ENCODE data around the gene GPR84. TPM values are rescaled to one million over a fixed set of nuclear protein-coding genes. Genes with fewer than 3 reads are reported as not detected.

The GPR84 gene
- total and polyA plus RNA-seq, 2 donors (not counting 1 experiment from before 2014, with no cell fraction given), result 0.16 TPM; not detected in 1

GRCh38 chr12:54394986-54395385, 30.7 kb upstream of the GPR84 start:
- H3K4me1 ChIP-seq (ENCODE audit: control insufficient read depth in 2 of 2, insufficient read depth in 2 of 2, low read length in 2 of 2), result peaks cover 23 to 33% of the 10 kb centered on the region in 2 donors
- H3K27me3 ChIP-seq (replicated peaks in 1 of 4; ENCODE audit: control extremely low read depth in 1 of 4, control insufficient read depth in 3 of 4, insufficient read depth in 4 of 4, low read length in 3 of 4), result no peaks in the 10 kb centered on the region
- no peak overlapping the region for H3K27ac ChIP-seq (ENCODE audit: low read length in 2 of 2)
- H3K9ac ChIP-seq (ENCODE audit: low read length), result no peak overlapping the region
- ATAC-seq (ENCODE audit: low read depth), result no peak
- no peak overlapping the region for H3K4me3 ChIP-seq (ENCODE audit: control extremely low read depth in 1 of 5, extremely low read depth in 1 of 5, insufficient read depth in 1 of 5, low read depth in 2 of 5, low read length in 4 of 5)
- H3K36me3 ChIP-seq (replicated peaks in 1 of 2; ENCODE audit: control extremely low read depth in 1 of 2, control insufficient read depth in 1 of 2, extremely low read depth in 1 of 2, insufficient read depth in 2 of 2, low read length in 1 of 2), result no peaks in the 10 kb centered on the region
- H3K9me3 Mint-ChIP-seq (ENCODE audit: insufficient read depth), result no peaks in the 10 kb centered on the region
- no peaks in the 10 kb centered on the region for H4K20me1 ChIP-seq (ENCODE audit: control insufficient read depth, insufficient read depth, low read length, poor library complexity, severe bottlenecking)
- intact Hi-C loops (cut with micrococcal nuclease), result loop anchor here (1.0 to 5.0 kb wide), 2 partner anchors 102 to 144 kb away; partner anchors contain the start of gene NCKAP1L
- H3K79me2 ChIP-seq (ENCODE audit: control insufficient read depth, insufficient read depth, low read length), result peaks cover 6% of the 10 kb centered on the region
- H2AFZ ChIP-seq (ENCODE audit: insufficient read depth, low read depth, low read length, poor library complexity, severe bottlenecking), result no peak overlapping the region
- H3K27ac Mint-ChIP-seq, result no peak overlapping the region
- H3K4me1 Mint-ChIP-seq, result peaks cover 29% of the 10 kb centered on the region
- no peak for DNase-seq
- 100% methylated on average over 1 of the region's 1 CpG for WGBS (ENCODE audit: insufficient coverage)
- no peaks in the 10 kb centered on the region for H3K9me3 ChIP-seq (ENCODE audit: control extremely low read depth in 1 of 3, control insufficient read depth in 2 of 3, insufficient read depth in 1 of 3, low read length in 2 of 3)
- ChIA-PET CTCF (interaction anchor here (1.0 to 12.3 kb wide), 9 partner anchors 8 to 143 kb away, joined by 3 to 1030 read pairs (median 5); partner anchors contain the start of gene ITGA5), POLR2A (no interaction called here)
- TF ChIP-seq EZH2 (IDR thresholded peaks at IDR 0.05; ENCODE audit: borderline replicate concordance, insufficient read depth, low read depth, low read length, poor library complexity, severe bottlenecking), result no peak
- TF ChIP-seq CTCF (IDR thresholded peaks at IDR 0.05), result no peak
- no peaks in the 10 kb centered on the region for H3K27me3 Mint-ChIP-seq
- no peak overlapping the region for H3K4me2 ChIP-seq (replicated peaks; ENCODE audit: low read depth, low read length, poor library complexity, severe bottlenecking)
- H3K4me3 Mint-ChIP-seq, result no peak overlapping the region

GRCh38 chr12:54394281-54394719, 30.0 kb upstream of the GPR84 start:
- Histone ChIP-seq H3K27ac (ENCODE audit: low read length in 2 of 2) (no peak overlapping the region), H2AFZ (ENCODE audit: insufficient read depth, low read depth, low read length, poor library complexity, severe bottlenecking) (no peak overlapping the region), H3K79me2 (ENCODE audit: control insufficient read depth, insufficient read depth, low read length) (peaks cover 6% of the 10 kb centered on the region), H4K20me1 (ENCODE audit: control insufficient read depth, insufficient read depth, low read length, poor library complexity, severe bottlenecking) (no peaks in the 10 kb centered on the region), H3K36me3 (replicated peaks in 1 of 2; ENCODE audit: control extremely low read depth in 1 of 2, control insufficient read depth in 1 of 2, extremely low read depth in 1 of 2, insufficient read depth in 2 of 2, low read length in 1 of 2) (no peaks in the 10 kb centered on the region), H3K27me3 (replicated peaks in 1 of 4; ENCODE audit: control extremely low read depth in 1 of 4, control insufficient read depth in 3 of 4, insufficient read depth in 4 of 4, low read length in 3 of 4) (no peaks in the 10 kb centered on the region), H3K9ac (ENCODE audit: low read length) (no peak overlapping the region), H3K4me2 (replicated peaks; ENCODE audit: low read depth, low read length, poor library complexity, severe bottlenecking) (peak overlapping the region; percentile 8), H3K4me3 (ENCODE audit: control extremely low read depth in 1 of 5, extremely low read depth in 1 of 5, insufficient read depth in 1 of 5, low read depth in 2 of 5, low read length in 4 of 5) (no peak overlapping the region), H3K4me1 (ENCODE audit: control insufficient read depth in 2 of 2, insufficient read depth in 2 of 2, low read length in 2 of 2) (peaks cover 30 to 40% of the 10 kb centered on the region in 2 donors), H3K9me3 (ENCODE audit: control extremely low read depth in 1 of 3, control insufficient read depth in 2 of 3, insufficient read depth in 1 of 3, low read length in 2 of 3) (no peaks in the 10 kb centered on the region)
- TF ChIP-seq EZH2 (IDR thresholded peaks at IDR 0.05; ENCODE audit: borderline replicate concordance, insufficient read depth, low read depth, low read length, poor library complexity, severe bottlenecking) (no peak), CTCF (IDR thresholded peaks at IDR 0.05) (peak; percentile 77)
- intact Hi-C loops (cut with micrococcal nuclease), result loop anchor here (1.0 kb wide), 1 partner anchor 143 kb away; no protein-coding TSS in a partner anchor
- WGBS (ENCODE audit: insufficient coverage), result 68% methylated on average over 3 of the region's 4 CpGs
- Mint-ChIP-seq H3K9me3 (ENCODE audit: insufficient read depth) (no peaks in the 10 kb centered on the region), H3K4me3 (peak overlapping the region; percentile 17), H3K4me1 (peaks cover 36% of the 10 kb centered on the region), H3K27ac (no peak overlapping the region), H3K27me3 (no peaks in the 10 kb centered on the region)
- CTCF ChIA-PET, result interaction anchor here (0.5 to 4.5 kb wide), 11 partner anchors 15 to 179 kb away, joined by 3 to 49 read pairs (median 4); no protein-coding TSS in a partner anchor
- DNase-seq, result peak; percentile 70
- POLR2A ChIA-PET, result no interaction called here
- no peak for ATAC-seq (ENCODE audit: low read depth)
